Endothelial cell of umbilical vein (primary cell): ENCODE results near the gene MALT1. TPM values are rescaled to one million over a fixed set of nuclear protein-coding genes. Genes with fewer than 3 reads are reported as not detected.

Source experiments
- BruUV-seq: library from RNA; stranded (reverse); fragments of 400-500 nt; replicated peaks from 2 replicates; lab custom pipeline; 2021; lab: Mats Ljungman, UMichigan
- CTCF ChIA-PET: fragments of 300-600, 350-600 bp; sonication (Branson Sonifier 250); formaldehyde crosslinking; loops from one replicate; lab custom pipeline; 2021; ENCODE audit warnings: antibody characterized with exemption, inconsistent platforms; lab: Charles Lee
- POLR2A ChIA-PET: fragments of 300-600, 350-600 bp; sonication (Branson Sonifier 250); formaldehyde crosslinking; loops from one replicate; lab custom pipeline; 2021; ENCODE audit warnings: antibody characterized with exemption, inconsistent platforms; lab: Charles Lee
- DNase-seq: peaks from one replicate; pipeline ENCODE4 v3.0.0-alpha.2; 2011; ENCODE audit warnings: low read depth, low spot score
- FAIRE-seq: peaks from 2 replicates; lab custom pipeline; 2011; peaks lifted over from hg19 to GRCh38; lab: Jason Lieb, UNC
- H2AFZ ChIP-seq: 2 replicates; pipeline ENCODE4 v1.6.0; 2012; ENCODE audit warnings: low read depth, low read length, control low read depth, inconsistent platforms
- H3K27ac ChIP-seq: 2 replicates; pipeline ENCODE4 v1.5.1; 2011; ENCODE audit warnings: low read depth, mild to moderate bottlenecking, control low read depth, low read length, moderate library complexity; ENCODE audit not compliant: insufficient read depth
- H3K27me3 ChIP-seq, 2 experiments: 2 replicates each; pipeline versions ENCODE4 v1.6.0 to v1.6.1; 2011; ENCODE audit warnings: low read length in 2 of 2, mixed read lengths in 1 of 2; ENCODE audit not compliant: control insufficient read depth in 2 of 2, insufficient read depth in 2 of 2
- H3K36me3 ChIP-seq, 2 experiments: 2 replicates in 1 of 2; 3 replicates in 1 of 2; pipeline ENCODE4 v1.5.1; 2011; ENCODE audit warnings: low read length in 2 of 2, mild to moderate bottlenecking in 1 of 2, moderate library complexity in 1 of 2; ENCODE audit not compliant: control insufficient read depth in 2 of 2, insufficient read depth in 2 of 2; ENCODE audit errors: extremely low read depth in 1 of 2
- H3K4me1 ChIP-seq: 3 replicates; pipeline ENCODE4 v1.5.1; 2011; ENCODE audit warnings: mild to moderate bottlenecking, low read length; ENCODE audit not compliant: control insufficient read depth, insufficient read depth; ENCODE audit errors: extremely low read depth
- H3K4me2 ChIP-seq: 2 replicates; pipeline ENCODE4 v1.6.1; 2011; ENCODE audit warnings: low read length, control low read depth, mixed read lengths; ENCODE audit not compliant: insufficient read depth
- H3K4me3 ChIP-seq, 3 experiments: fragments of 200-600 bp in 1 of 3; sonication (generic), shearing (Covaris generic) in 1 of 3; replicated peaks in 1 of 3; 2 replicates each; pipeline ENCODE4 v1.5.1; 2011 to 2016; ENCODE audit warnings: control low read depth in 3 of 3, low read length in 3 of 3, mild to moderate bottlenecking in 2 of 3, inconsistent platforms in 1 of 3, low read depth in 1 of 3, moderate library complexity in 1 of 3; ENCODE audit not compliant: insufficient read depth in 1 of 3
- H3K79me2 ChIP-seq: 2 replicates; pipeline ENCODE4 v1.6.0; 2012; ENCODE audit warnings: low read length, inconsistent platforms; ENCODE audit not compliant: control insufficient read depth, insufficient read depth
- H3K9ac ChIP-seq: replicated peaks from 2 replicates; pipeline ENCODE3; 2011; ENCODE audit warnings: low read length, control low read depth; ENCODE audit not compliant: insufficient read depth; ENCODE audit errors: extremely low read depth
- H3K9me1 ChIP-seq: replicated peaks from 3 replicates; pipeline ENCODE4 v1.6.0; 2011; ENCODE audit warnings: mild to moderate bottlenecking, low read length; ENCODE audit not compliant: control insufficient read depth, insufficient read depth; ENCODE audit errors: extremely low read depth
- H3K9me3 ChIP-seq: replicated peaks from 2 replicates; pipeline ENCODE4 v1.5.1; 2012; ENCODE audit warnings: low read length, inconsistent platforms; ENCODE audit not compliant: control insufficient read depth, insufficient read depth
- H4K20me1 ChIP-seq: replicated peaks from 2 replicates; pipeline ENCODE3; 2011; ENCODE audit warnings: mild to moderate bottlenecking, low read length; ENCODE audit not compliant: control insufficient read depth, insufficient read depth; ENCODE audit errors: extremely low read depth
- CTCF ChIP-seq, 2 donors: IDR thresholded peaks; 1 replicate in 1 of 2; 2 replicates in 1 of 2; pipeline ENCODE4 v1.5.1; 2011; ENCODE audit warnings: low read length in 2 of 2, mild to moderate bottlenecking in 2 of 2, moderate library complexity in 2 of 2, control low read depth in 1 of 2, inconsistent platforms in 1 of 2, low read depth in 1 of 2; ENCODE audit not compliant: insufficient read depth in 1 of 2; ENCODE audit errors: extremely low read depth in 1 of 2
- EZH2 ChIP-seq: IDR thresholded peaks from 2 replicates; pipeline ENCODE4 v1.6.1; 2012; ENCODE audit warnings: borderline replicate concordance, low read depth, mild to moderate bottlenecking, moderate library complexity, low read length, inconsistent platforms; ENCODE audit not compliant: severe bottlenecking
- FOS ChIP-seq: IDR thresholded peaks from 2 replicates; pipeline ENCODE4 v1.6.1; 2011; ENCODE audit warnings: mild to moderate bottlenecking, low read length, moderate library complexity, borderline replicate concordance; ENCODE audit not compliant: insufficient read depth
- GATA2 ChIP-seq: IDR thresholded peaks from 2 replicates; pipeline ENCODE4 v1.7.0; 2011; ENCODE audit warnings: low read depth, mild to moderate bottlenecking, moderate library complexity, mixed read lengths, low read length; ENCODE audit not compliant: insufficient read length, insufficient read depth
- JUN ChIP-seq: IDR thresholded peaks from 2 replicates; pipeline ENCODE4 v1.6.1; 2011; ENCODE audit warnings: borderline replicate concordance, low read depth; ENCODE audit not compliant: insufficient read length, insufficient read depth
- MAX ChIP-seq: IDR thresholded peaks from 2 replicates; pipeline ENCODE4 v1.6.1; 2011; ENCODE audit not compliant: insufficient read depth, insufficient read length
- MYC ChIP-seq: IDR thresholded peaks from one replicate; pipeline ENCODE4 v1.6.1; 2011; ENCODE audit warnings: mild to moderate bottlenecking, low read depth, low read length
- POLR2A ChIP-seq: IDR thresholded peaks from 2 replicates; pipeline ENCODE4 v1.6.1; 2012; ENCODE audit warnings: low read depth, mild to moderate bottlenecking, control low read depth, low read length
- POLR2AphosphoS5 ChIP-seq: IDR thresholded peaks from 2 replicates; pipeline ENCODE4 v1.6.1; 2012; ENCODE audit warnings: low read depth, mild to moderate bottlenecking, control low read depth, low read length, moderate library complexity; ENCODE audit not compliant: insufficient read depth
- dilution Hi-C: fragments of 300-500 bp; cut with MboI; formaldehyde crosslinking; loops from one replicate; pipeline ENCODE4 v1.15.0; 2019; ENCODE audit warnings: low sequenced_read_pairs; ENCODE audit not compliant: extremely low pct_ligation_motif_present
- intact Hi-C: fragments of 100-400 bp; cut with micrococcal nuclease; formaldehyde crosslinking; loops from one replicate; pipeline ENCODE4 v1.10.0; 2022
- polyA plus RNA-seq, 4 experiments: library from polyadenylated mRNA; depleted of rRNA in 3 of 4; stranded (reverse) in 3 of 4; unstranded in 1 of 4; fragments of >200 nt; gene quantifications; 2 replicates each; pipeline versions ENCODE4 v1.2.1 to v1.2.3, GENCODE V29; 2011 to 2012; ENCODE audit warnings: missing spikeins in 1 of 4
- total RNA-seq: library from RNA; stranded (reverse); gene quantifications from 2 replicates; pipeline ENCODE4 v1.2.3, GENCODE V29; 2021

MALT1 gene
- total and polyA plus RNA-seq, 2 donors (not counting 3 experiments of a cell fraction or from before 2014, with no cell fraction given), result 2.8 to 5.1 TPM

GRCh38 chr18:58726671-58727070, 55.4 kb downstream of the MALT1 start:
- dilution Hi-C loops (no loop called here), intact Hi-C loops (no loop called here)
- no peaks in the 10 kb centered on the region for H3K9me3 ChIP-seq
- no peak overlapping the region for H3K27ac ChIP-seq
- H3K27me3 ChIP-seq, result no peaks in the 10 kb centered on the region
- H3K4me1 ChIP-seq, result no peaks in the 10 kb centered on the region
- ChIA-PET POLR2A (interaction anchor here (0.6 kb wide), 1 partner anchor 176 kb away, joined by 8 read pairs; no protein-coding TSS in a partner anchor), CTCF (interaction anchor here (1.2 kb wide), 1 partner anchor 37 kb away, joined by 3 read pairs; no protein-coding TSS in a partner anchor)
- H4K20me1 ChIP-seq, result no peaks in the 10 kb centered on the region
- TF ChIP-seq POLR2AphosphoS5 (no peak), GATA2 (no peak), FOS (no peak), POLR2A (no peak), MYC (no peak), MAX (no peak), EZH2 (no peak), JUN (no peak), CTCF (IDR thresholded peaks at IDR 0.05; ENCODE audit: extremely low read depth in 1 of 2, insufficient read depth in 1 of 2, low read depth in 1 of 2, low read length in 2 of 2) (no peak)
- H3K4me2 ChIP-seq, result no peak overlapping the region
- H2AFZ ChIP-seq, result no peak overlapping the region
- no peaks in the 10 kb centered on the region for H3K36me3 ChIP-seq
- FAIRE-seq (no peak), DNase-seq (no peak)
- no TSS peak for BruUV-seq
- no peaks in the 10 kb centered on the region for H3K79me2 ChIP-seq
- H3K9ac ChIP-seq, result no peak overlapping the region
- H3K9me1 ChIP-seq, result no peaks in the 10 kb centered on the region
- H3K4me3 ChIP-seq, result no peak overlapping the region
